ENCODE results near the gene PPARA.

The PPARA gene

DNA sequence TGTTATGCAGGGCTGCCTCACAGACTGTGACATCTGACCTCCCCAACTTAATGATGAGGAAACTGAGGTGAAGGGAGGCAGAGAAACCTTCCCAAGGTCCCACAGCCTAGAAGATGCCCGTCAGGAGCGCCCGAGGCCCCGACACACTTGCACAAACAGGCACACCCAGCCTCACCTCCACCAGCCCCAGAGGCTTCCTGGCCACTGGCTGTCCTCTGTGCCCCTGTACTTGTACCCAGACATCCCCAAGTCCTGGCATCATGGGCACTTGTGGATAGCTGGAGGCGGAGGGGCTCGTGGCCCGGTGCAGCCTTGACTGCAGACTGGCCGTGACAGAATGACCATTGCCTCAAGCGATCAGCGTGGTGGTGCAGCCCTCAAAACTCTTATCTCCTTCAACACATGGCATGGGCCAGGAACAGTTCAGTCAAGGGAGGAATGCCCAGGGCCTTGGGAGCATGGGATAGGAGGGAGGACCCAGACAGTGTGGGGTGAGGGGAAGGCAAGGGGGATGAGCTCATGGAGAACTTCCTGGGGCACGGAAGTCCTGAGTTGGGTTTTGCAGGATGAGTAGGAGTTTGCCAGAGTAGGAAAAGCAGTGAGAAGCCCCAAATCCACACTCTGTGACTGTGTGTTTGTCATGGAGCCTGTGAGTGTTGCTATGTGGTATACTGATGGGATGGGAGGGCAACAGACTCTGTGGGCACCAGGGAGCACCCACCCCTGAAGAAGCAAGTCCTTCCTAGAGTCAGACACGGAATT is 25.8 kb upstream of the PPARA start:
- TF ChIP-seq POLR2AphosphoS5 (IDR thresholded peaks at IDR 0.05; ENCODE audit: low read depth), result no peak
- Histone ChIP-seq H3K27ac (replicated peaks) (no peak overlapping the region), H3K27me3 (ENCODE audit: insufficient read depth, poor library complexity, severe bottlenecking) (no peaks in the 10 kb centered on the region), H3K4me3 (replicated peaks; ENCODE audit: insufficient read depth, low read length) (no peak overlapping the region)
- DNase-seq (ENCODE audit: low read depth in 1 of 2, low spot score in 1 of 2), result no peak

- Histone ChIP-seq H3K27ac (replicated peaks) (no peak overlapping the region), H3K27me3 (ENCODE audit: insufficient read depth, poor library complexity, severe bottlenecking) (no peaks in the 10 kb centered on the region), H3K4me3 (replicated peaks; ENCODE audit: insufficient read depth, low read length) (no peak overlapping the region)
- TF ChIP-seq, protein P1, sequence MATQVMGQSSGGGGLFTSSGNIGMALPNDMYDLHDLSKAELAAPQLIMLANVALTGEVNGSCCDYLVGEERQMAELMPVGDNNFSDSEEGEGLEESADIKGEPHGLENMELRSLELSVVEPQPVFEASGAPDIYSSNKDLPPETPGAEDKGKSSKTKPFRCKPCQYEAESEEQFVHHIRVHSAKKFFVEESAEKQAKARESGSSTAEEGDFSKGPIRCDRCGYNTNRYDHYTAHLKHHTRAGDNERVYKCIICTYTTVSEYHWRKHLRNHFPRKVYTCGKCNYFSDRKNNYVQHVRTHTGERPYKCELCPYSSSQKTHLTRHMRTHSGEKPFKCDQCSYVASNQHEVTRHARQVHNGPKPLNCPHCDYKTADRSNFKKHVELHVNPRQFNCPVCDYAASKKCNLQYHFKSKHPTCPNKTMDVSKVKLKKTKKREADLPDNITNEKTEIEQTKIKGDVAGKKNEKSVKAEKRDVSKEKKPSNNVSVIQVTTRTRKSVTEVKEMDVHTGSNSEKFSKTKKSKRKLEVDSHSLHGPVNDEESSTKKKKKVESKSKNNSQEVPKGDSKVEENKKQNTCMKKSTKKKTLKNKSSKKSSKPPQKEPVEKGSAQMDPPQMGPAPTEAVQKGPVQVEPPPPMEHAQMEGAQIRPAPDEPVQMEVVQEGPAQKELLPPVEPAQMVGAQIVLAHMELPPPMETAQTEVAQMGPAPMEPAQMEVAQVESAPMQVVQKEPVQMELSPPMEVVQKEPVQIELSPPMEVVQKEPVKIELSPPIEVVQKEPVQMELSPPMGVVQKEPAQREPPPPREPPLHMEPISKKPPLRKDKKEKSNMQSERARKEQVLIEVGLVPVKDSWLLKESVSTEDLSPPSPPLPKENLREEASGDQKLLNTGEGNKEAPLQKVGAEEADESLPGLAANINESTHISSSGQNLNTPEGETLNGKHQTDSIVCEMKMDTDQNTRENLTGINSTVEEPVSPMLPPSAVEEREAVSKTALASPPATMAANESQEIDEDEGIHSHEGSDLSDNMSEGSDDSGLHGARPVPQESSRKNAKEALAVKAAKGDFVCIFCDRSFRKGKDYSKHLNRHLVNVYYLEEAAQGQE (IDR thresholded peaks at IDR 0.05; ENCODE audit: insufficient replicate concordance, low read depth), result no peak
- TF ChIP-seq, protein P2, sequence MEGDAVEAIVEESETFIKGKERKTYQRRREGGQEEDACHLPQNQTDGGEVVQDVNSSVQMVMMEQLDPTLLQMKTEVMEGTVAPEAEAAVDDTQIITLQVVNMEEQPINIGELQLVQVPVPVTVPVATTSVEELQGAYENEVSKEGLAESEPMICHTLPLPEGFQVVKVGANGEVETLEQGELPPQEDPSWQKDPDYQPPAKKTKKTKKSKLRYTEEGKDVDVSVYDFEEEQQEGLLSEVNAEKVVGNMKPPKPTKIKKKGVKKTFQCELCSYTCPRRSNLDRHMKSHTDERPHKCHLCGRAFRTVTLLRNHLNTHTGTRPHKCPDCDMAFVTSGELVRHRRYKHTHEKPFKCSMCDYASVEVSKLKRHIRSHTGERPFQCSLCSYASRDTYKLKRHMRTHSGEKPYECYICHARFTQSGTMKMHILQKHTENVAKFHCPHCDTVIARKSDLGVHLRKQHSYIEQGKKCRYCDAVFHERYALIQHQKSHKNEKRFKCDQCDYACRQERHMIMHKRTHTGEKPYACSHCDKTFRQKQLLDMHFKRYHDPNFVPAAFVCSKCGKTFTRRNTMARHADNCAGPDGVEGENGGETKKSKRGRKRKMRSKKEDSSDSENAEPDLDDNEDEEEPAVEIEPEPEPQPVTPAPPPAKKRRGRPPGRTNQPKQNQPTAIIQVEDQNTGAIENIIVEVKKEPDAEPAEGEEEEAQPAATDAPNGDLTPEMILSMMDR (IDR thresholded peaks at IDR 0.05; ENCODE audit: insufficient read depth, low read length), result no peak
- TF ChIP-seq SPI1 (IDR thresholded peaks at IDR 0.05; ENCODE audit: borderline replicate concordance, low read depth) (no peak), GABPA (IDR thresholded peaks at IDR 0.05; ENCODE audit: low read depth) (no peak), POLR2AphosphoS5 (IDR thresholded peaks at IDR 0.05; ENCODE audit: low read depth) (no peak)
- no peak for DNase-seq (ENCODE audit: low read depth in 1 of 2, low spot score in 1 of 2)
Observed at GRCh38 chr22:46125311-46125710, 25.0 kb upstream of the PPARA start.

- no peak overlapping the region for H3K27ac ChIP-seq (replicated peaks)
- no peak overlapping the region for H3K4me3 ChIP-seq (replicated peaks; ENCODE audit: insufficient read depth, low read length)
- DNase-seq (ENCODE audit: low read depth in 1 of 2, low spot score in 1 of 2), result no peak
- TF ChIP-seq, protein P2 (IDR thresholded peaks at IDR 0.05; ENCODE audit: insufficient read depth, low read length), result no peak
- TF ChIP-seq, protein P1 (IDR thresholded peaks at IDR 0.05; ENCODE audit: insufficient replicate concordance, low read depth), result no peak
- TF ChIP-seq POLR2AphosphoS5 (IDR thresholded peaks at IDR 0.05; ENCODE audit: low read depth), result no peak
- TF ChIP-seq GABPA (IDR thresholded peaks at IDR 0.05; ENCODE audit: low read depth), result no peak
- no peak for TF ChIP-seq SPI1 (IDR thresholded peaks at IDR 0.05; ENCODE audit: borderline replicate concordance, low read depth)
- H3K27me3 ChIP-seq (ENCODE audit: insufficient read depth, poor library complexity, severe bottlenecking), result no peaks in the 10 kb centered on the region
Observed at GRCh38 chr22:46125816-46126765, 24.2 kb upstream of the PPARA start.

DNA sequence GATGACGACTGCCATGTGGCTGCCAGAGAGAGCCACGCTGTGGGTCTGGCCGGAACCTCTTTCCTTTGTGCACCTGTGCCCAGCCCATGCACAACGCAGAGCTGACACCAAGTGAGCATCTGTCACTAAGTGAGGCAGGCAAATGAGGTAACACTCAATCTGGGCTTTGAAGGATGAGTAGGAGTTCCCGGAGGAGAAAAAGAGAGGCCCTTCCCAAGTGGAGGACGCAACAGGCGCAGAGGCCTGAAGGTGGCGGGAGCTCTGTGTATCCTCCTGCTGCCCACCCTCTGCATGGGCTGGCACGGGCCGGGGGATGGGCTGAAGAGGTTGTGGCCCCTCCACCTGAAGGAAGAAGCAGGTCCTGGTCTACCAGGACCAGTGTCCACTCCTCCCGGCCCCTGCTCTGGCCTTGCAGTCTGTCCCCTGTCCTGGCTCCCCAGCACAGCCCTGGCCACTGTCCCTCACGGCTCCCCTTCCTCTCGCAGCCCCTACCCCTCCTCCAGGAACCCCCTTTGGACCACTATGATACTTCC is 23.4 kb upstream of the PPARA start:
- Histone ChIP-seq H3K4me3 (replicated peaks; ENCODE audit: insufficient read depth, low read length) (no peak overlapping the region), H3K27me3 (ENCODE audit: insufficient read depth, poor library complexity, severe bottlenecking) (no peaks in the 10 kb centered on the region), H3K27ac (replicated peaks) (no peak overlapping the region)
- no peak for TF ChIP-seq GABPA (IDR thresholded peaks at IDR 0.05; ENCODE audit: low read depth)
- TF ChIP-seq, protein P2 (IDR thresholded peaks at IDR 0.05; ENCODE audit: insufficient read depth, low read length), result no peak
- TF ChIP-seq SPI1 (IDR thresholded peaks at IDR 0.05; ENCODE audit: borderline replicate concordance, low read depth), result no peak
- TF ChIP-seq, protein P1 (IDR thresholded peaks at IDR 0.05; ENCODE audit: insufficient replicate concordance, low read depth), result no peak
- TF ChIP-seq POLR2AphosphoS5 (IDR thresholded peaks at IDR 0.05; ENCODE audit: low read depth), result no peak
- DNase-seq (ENCODE audit: low read depth in 1 of 2, low spot score in 1 of 2), result no peak
